NCI-H1436 (cell line): Measurements from ENCODE around the gene SYNM.

Experiments used
- DNase-seq: peaks from one replicate; lab custom pipeline; 2025; lab: John Stamatoyannopoulos, UW

The SYNM gene

DNA sequence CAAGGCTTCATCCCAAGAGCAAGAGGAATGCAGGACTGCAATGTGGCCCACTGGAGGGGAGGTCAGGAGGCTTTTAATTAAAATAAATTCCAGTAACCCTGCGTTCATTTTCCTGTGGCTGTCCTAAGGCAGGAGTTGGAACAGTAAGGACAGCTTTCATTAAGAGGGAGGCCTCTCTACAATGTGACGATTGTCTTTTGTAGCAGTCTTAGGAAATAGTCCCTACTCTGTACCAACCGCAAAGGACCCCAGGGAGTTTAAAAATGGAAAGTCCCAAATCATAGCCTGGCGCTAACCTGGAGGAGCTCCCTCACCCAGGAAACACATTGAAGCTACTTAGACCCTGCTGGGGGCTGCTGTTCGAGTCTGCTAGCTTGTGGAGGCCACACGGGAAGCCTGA is 62.8 kb downstream of the SYNM start:
- no peak for DNase-seq

DNA sequence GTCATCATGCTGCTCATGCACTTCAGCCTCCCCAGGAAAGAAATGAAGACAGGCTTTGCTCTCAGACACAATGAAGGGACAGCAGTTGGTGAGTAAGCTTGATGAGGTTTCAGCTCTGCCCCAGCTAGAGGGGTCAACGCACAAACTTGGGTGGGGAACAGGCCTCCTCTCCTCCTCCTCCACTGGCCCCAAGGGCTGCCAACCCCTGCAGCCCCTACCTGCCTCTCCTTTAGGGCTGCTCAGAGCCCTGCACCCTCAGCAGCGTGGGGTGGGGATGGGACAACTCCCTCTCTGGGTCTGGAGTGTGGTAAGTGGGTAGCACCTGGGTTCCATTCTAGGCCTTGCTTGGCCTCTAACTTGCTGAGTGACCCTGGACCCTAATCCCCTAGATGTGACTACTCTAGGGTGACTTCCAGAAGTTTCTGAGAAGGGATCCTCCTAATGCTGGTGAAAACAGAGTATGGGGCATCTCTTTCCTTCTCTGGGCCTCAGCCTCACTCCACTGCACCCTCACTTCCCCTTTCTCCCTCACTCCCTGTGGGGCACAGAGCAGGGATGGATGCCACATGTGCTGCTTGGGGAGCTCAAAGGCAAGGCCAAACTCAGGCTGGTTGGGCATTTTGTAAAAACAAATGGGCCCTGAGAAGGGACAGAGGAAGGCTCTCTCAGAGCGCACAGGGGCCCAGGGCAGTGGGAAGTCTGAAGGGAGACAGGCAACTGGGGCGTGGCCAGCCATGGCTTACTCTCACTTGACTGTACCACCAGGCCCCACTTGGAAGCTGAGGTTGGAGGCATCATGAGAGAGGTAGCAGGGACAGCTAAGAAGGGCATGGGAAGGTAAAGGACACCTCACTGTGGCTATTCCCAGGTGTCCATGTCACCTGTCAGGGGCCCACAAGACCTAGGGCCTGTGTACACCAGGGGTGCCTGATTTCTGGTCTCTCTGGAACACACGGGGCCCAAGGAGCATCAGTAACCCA is 64.0 kb downstream of the SYNM start:
- no peak for DNase-seq

GRCh38 chr15:99169769-99170311 is 65.0 kb downstream of the SYNM start:
- no peak for DNase-seq

DNA sequence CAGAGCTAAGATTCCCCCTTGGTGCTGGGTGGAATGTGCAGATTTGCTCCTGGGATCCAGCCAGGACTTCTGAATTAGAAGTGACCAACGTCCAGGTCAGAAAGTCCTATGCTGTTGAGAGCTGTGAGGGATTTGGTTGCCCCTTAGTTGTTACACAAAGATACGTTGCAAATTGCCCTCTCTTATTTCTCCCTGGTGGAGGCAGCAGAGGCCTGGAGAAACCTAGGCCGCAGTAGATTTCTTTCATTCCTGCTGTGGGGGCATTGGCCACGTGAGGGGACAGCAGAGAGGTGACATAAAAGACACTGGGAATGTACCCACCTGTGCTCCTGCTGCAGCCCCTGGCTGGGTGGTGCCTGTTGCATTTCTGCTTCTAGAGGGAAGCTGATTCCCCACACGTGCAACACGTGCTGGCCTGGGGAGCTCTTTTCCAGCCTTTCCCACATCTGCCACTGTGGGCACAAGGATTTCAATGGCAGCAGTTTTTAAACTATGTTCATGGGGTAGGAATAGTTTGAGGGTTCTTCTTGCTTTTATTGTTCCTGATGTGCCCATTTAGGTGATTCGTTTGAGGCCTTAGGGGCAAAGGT is 65.7 kb downstream of the SYNM start:
- DNase-seq, result no peak

- no peak for DNase-seq
Observed at GRCh38 chr15:99172171-99172570, 67.3 kb downstream of the SYNM start.

- DNase-seq, result no peak
Observed at GRCh38 chr15:99172989-99173388, 68.1 kb downstream of the SYNM start.

GRCh38 chr15:99174567-99175395 is 69.9 kb downstream of the SYNM start:
- no peak for DNase-seq

DNA sequence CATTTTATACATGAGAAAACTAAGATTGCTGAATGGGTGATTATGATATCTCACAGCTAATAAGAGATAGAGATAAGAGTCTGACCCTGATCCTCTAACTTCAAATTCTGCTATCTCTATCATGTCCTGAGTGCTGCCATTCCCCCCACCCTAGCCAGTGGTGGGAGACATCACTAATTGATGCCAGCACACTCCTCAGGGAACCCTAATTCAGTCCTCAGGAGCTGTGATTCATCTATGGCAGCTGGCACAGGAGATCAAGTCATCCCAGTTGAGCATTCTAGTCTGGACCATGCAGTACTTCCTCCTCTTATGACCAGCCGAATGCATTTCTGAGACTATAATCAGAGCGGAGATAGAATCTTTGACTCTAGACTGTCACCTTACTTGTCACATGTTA is 71.9 kb downstream of the SYNM start:
- no peak for DNase-seq

DNA sequence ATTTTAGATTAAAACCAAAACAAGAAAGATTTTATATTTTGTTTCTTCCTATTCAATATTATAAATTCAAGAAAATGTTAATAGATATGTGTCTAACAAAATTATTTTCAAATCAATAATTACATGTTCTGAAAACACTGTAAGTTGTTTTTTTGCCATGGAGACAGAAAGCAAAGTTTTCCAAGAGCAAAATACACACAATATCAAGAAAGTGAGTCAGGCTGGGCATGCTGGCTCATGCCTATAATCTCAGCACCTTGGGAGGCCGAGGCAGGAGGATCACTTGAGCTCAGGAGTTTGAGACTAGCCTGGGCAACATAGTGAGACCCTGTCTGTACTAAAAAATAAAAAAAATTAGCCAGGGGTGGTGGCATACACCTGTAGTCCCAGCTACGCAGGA is 72.8 kb downstream of the SYNM start:
- no peak for DNase-seq

GRCh38 chr15:99180086-99180963 is 75.4 kb downstream of the SYNM start:
- no peak for DNase-seq

DNA sequence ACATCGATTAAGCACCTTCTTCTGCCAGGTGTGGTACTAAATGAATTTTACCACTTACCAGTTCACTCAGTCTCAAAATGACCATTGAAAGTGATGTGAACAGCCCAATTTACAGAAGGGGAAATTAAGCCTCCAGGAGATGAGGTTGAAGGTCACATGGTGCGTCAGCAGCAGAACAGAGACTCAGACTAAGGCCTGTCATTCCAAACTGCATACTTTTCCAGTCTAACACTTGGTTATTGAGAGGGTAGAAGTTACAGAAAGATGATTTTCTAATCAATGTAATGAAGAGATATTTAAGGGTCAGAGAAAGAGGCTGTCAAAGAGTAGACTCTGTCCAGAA is 76.1 kb downstream of the SYNM start:
- DNase-seq, result no peak

DNA sequence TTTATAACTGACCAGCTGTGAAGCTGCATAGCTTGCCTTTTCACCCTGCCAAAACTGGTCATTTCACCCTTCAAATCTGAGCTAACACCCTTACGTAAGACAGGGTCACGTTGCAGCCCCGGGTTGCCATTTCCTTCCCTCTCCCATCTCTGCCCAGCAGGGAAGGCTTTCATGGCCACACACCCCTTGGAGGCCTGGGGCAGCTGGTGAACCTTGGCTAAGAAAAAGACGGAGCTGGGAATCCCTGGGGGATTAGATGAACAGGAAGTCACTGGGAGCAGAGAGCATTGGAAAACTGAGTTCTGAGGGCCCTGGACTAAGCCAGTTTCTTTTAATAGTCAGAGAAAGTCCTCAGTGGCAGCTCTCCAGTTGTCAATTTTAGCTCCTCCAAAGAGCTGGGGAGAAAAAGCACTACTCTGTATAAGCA is 76.7 kb downstream of the SYNM start:
- DNase-seq, result no peak

DNA sequence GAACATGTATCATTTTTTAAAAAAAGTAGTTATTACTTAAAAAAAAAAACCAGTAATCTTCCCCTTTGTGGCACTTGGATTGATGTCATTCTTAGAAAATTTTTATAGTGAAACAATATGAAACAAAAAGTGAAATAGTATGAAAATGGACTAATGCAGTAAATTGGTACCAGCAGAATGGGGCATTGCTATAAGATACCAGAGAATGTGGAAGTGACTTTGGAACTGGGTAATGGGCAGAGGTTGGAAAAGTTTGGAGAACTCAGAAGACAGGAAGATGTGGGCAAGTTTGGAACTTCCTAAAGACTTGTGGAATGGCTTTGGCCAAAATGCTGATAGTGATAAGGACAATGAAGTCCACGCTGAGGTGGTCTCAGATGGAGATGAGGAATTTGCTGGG is 77.9 kb downstream of the SYNM start:
- no peak for DNase-seq
